GM19372 (cell line): ENCODE data around the gene LGALS7.
"Not testable (repeated sequence)": the region's sequence is repeated elsewhere in the genome, so short reads cannot be mapped to it uniquely, and the experiment has no call there.

Source experiments
- ATAC-seq: cut with Tn5 transposase; IDR thresholded peaks from one replicate; pipeline ENCODE4 v1.9.1; 2021; ENCODE audit warnings: mild to moderate bottlenecking, low read depth, moderate library complexity; ENCODE audit not compliant: unreplicated experiment

The LGALS7 gene

GRCh38 chr19:38800577-38801347 is 27.4 kb upstream of the LGALS7 start:
- ATAC-seq, result no peak

- no peak for ATAC-seq
These were observed 25.8 kb upstream of the LGALS7 start for GRCh38 chr19:38799104-38799503.

- ATAC-seq, result not testable (repeated sequence)
These were observed 24.5 kb upstream of the LGALS7 start for GRCh38 chr19:38797781-38798180.

- no peak for ATAC-seq
These were observed 22.8 kb upstream of the LGALS7 start for GRCh38 chr19:38796154-38796553.

- no peak for ATAC-seq
These were observed 22.2 kb upstream of the LGALS7 start for GRCh38 chr19:38795549-38795948.

- no peak for ATAC-seq
These were observed 20.4 kb upstream of the LGALS7 start for GRCh38 chr19:38793671-38794070.

- ATAC-seq, result no peak
These were observed 19.9 kb upstream of the LGALS7 start for GRCh38 chr19:38793177-38793576.

GRCh38 chr19:38792250-38793111 is 19.2 kb upstream of the LGALS7 start:
- no peak for ATAC-seq

- peak; percentile 79 for ATAC-seq
These were observed 18.2 kb upstream of the LGALS7 start for GRCh38 chr19:38791451-38792064.

GRCh38 chr19:38790507-38791403 is 17.4 kb upstream of the LGALS7 start:
- not testable (repeated sequence) for ATAC-seq

- no peak for ATAC-seq
These were observed 15.3 kb upstream of the LGALS7 start, which contains the start of gene LGALS7B for GRCh38 chr19:38788478-38789243. Gene LGALS7B, plus strand, starts transcription at chr19:38789200. Its CDS starts 27 bp downstream, at chr19:38789227.

GRCh38 chr19:38786572-38787265 is 13.4 kb upstream of the LGALS7 start:
- no peak for ATAC-seq

GRCh38 chr19:38786061-38786460 is 12.7 kb upstream of the LGALS7 start:
- not testable (repeated sequence) for ATAC-seq

GRCh38 chr19:38785187-38785699 is 11.9 kb upstream of the LGALS7 start:
- no peak for ATAC-seq

GRCh38 chr19:38784224-38784623 is 10.9 kb upstream of the LGALS7 start:
- ATAC-seq, result no peak

- ATAC-seq, result not testable (repeated sequence)
These were observed 8.9 kb upstream of the LGALS7 start for GRCh38 chr19:38782212-38782611.

- ATAC-seq, result no peak
These were observed 7.7 kb upstream of the LGALS7 start for GRCh38 chr19:38781058-38781457.

GRCh38 chr19:38780443-38780842 is 7.1 kb upstream of the LGALS7 start:
- no peak for ATAC-seq
